Erythroblast (primary cell): ENCODE measurements around the gene CD82.

Experiments used
- GATA1 ChIP-seq: IDR thresholded peaks from 2 replicates; pipeline ENCODE4 v1.6.1; 2011; ENCODE audit warnings: low read depth, mild to moderate bottlenecking, control low read depth, low read length, moderate library complexity
- POLR2A ChIP-seq: IDR thresholded peaks from 2 replicates; pipeline ENCODE4 v1.6.1; 2011; ENCODE audit warnings: mild to moderate bottlenecking, low read length

DNA sequence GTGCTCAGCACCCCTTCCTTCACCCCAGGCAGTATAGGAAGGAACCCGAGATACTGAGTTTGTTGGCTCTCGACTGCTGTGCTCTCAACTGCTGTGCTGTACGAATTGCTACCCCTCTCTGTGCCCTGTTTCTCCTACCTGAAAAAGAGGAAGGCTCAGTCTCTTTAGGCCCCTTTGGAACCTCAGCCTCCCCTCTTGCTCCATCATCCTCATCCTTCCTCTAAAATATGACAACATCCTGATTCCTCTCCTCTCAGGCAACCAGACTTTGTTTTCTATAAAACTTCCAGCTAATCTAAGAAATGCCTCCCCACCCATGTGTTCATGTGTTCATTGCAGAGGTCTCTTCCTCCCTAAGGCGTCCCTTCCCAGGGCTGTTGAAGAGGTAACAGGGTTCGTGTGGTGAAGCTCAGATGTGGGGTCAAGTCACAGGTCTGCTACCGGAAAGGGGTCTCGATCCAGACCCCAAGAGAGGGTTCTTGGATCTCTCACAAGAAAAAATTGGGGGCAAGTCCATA lies 35.5 kb upstream of the CD82 start:
- no peak for TF ChIP-seq POLR2A
- no peak for TF ChIP-seq GATA1
